Prostate gland (tissue), 2 donors: ENCODE results near the gene SYCE1. TPM values are rescaled to one million over a fixed set of nuclear protein-coding genes. Genes with fewer than 3 reads are reported as not detected.
"Not testable (repeated sequence)": the region's sequence is repeated elsewhere in the genome, so short reads cannot be mapped to it uniquely, and the experiment has no call there.

ENCODE experiments used
- DNase-seq: peaks from one replicate; pipeline ENCODE4 v3.0.0-alpha.2; 2019; ENCODE audit warnings: low spot score
- H3K27ac ChIP-seq, 2 donors: fragments of 200-600 bp; sonication (generic); 2 replicates each; pipeline ENCODE4 v1.5.1; 2017 to 2019
- H3K27me3 ChIP-seq: fragments of 200-600 bp; sonication (generic); replicated peaks from 2 replicates; pipeline ENCODE4 v1.5.1; 2019; ENCODE audit not compliant: insufficient read depth
- H3K36me3 ChIP-seq, 2 donors: fragments of 200-600 bp; sonication (generic); 1 replicate in 1 of 2; 2 replicates in 1 of 2; pipeline versions ENCODE4 v1.5.1 to v1.8.1; 2017 to 2019
- H3K4me1 ChIP-seq: fragments of 200-600 bp; sonication (generic); replicated peaks from 2 replicates; pipeline ENCODE4 v1.5.1; 2019
- H3K4me3 ChIP-seq, 2 donors: fragments of 200-600 bp; sonication (generic); 2 replicates each; pipeline ENCODE4 v1.5.1; 2017 to 2019
- H3K9me3 ChIP-seq: fragments of 200-600 bp; sonication (generic); 2 replicates; pipeline ENCODE4 v1.5.1; 2017
- CTCF ChIP-seq, 4 experiments: fragments of 200-600 bp in 2 of 4; fragments of 450-650 bp in 2 of 4; sonication (generic) in 2 of 4; IDR thresholded peaks; 1 replicate in 3 of 4; 2 replicates in 1 of 4; pipeline ENCODE4 v1.5.1; 2016 to 2019; ENCODE audit warnings: antibody characterized with exemption in 4 of 4, mild to moderate bottlenecking in 2 of 4, moderate library complexity in 2 of 4
- POLR2A ChIP-seq: fragments of 450-650 bp; IDR thresholded peaks from one replicate; pipeline ENCODE4 v1.6.1; 2016; ENCODE audit warnings: antibody characterized with exemption, mild to moderate bottlenecking
- POLR2AphosphoS5 ChIP-seq: sonication (generic); formaldehyde crosslinking; IDR thresholded peaks from one replicate; pipeline ENCODE4 v1.6.1; 2017; ENCODE audit warnings: antibody characterized with exemption
- WGBS: methylation state at CpG from one replicate; pipeline ENCODE4 v1.1.5; 2018; 5-methylcytosine and 5-hydroxymethylcytosine counted together
- intact Hi-C: fragments of 100-400 bp; cut with DNase I; formaldehyde crosslinking; loops from one replicate; pipeline ENCODE4 v1.14.2; 2022
- total RNA-seq, 2 donors: library from RNA; depleted of rRNA; stranded (reverse); fragments of >200 nt; gene quantifications; one replicate each; pipeline ENCODE4 v1.1.0, GENCODE V29; 2016

SYCE1 gene
- total RNA-seq, 2 donors from 2014 or later, result 1.7 to 12.3 TPM

- no peaks in the 10 kb centered on the region for H3K36me3 ChIP-seq
- no peak overlapping the region for H3K4me3 ChIP-seq
- DNase-seq, result no peak
- no peaks in the 10 kb centered on the region for H3K4me1 ChIP-seq
- intact Hi-C loops, result no loop called here
- no peaks in the 10 kb centered on the region for H3K9me3 ChIP-seq
- TF ChIP-seq POLR2AphosphoS5 (no peak), POLR2A (no peak), CTCF (IDR thresholded peaks at IDR 0.05) (no peak)
- peaks cover 4% of the 10 kb centered on the region for H3K27me3 ChIP-seq
- no peak overlapping the region for H3K27ac ChIP-seq
- WGBS, result 87% methylated on average over 11 of the region's 13 CpGs
These were observed 25.0 kb upstream of the SYCE1 start for GRCh38 chr10:133590226-133590969.

GRCh38 chr10:133577037-133577436 is 11.7 kb upstream of the SYCE1 start:
- 98% methylated on average over 10 of the region's 31 CpGs for WGBS
- H3K4me3 ChIP-seq, H3K27ac ChIP-seq, H3K36me3 ChIP-seq, DNase-seq, intact Hi-C loops, H3K27me3 ChIP-seq, H3K9me3 ChIP-seq, H3K4me1 ChIP-seq: not testable (repeated sequence)

- H3K4me1 ChIP-seq, H3K9me3 ChIP-seq, H3K36me3 ChIP-seq, DNase-seq, H3K4me3 ChIP-seq, H3K27ac ChIP-seq, H3K27me3 ChIP-seq, intact Hi-C loops: not testable (repeated sequence)
- 87% methylated on average over 1 of the region's 1 CpG for WGBS
These were observed 8.1 kb upstream of the SYCE1 start for GRCh38 chr10:133573460-133573859.

- H3K4me1 ChIP-seq, H3K9me3 ChIP-seq, intact Hi-C loops, H3K36me3 ChIP-seq, H3K27ac ChIP-seq, H3K4me3 ChIP-seq, H3K27me3 ChIP-seq, DNase-seq: not testable (repeated sequence)
- 87% methylated on average over 11 of the region's 11 CpGs for WGBS
These were observed 6.7 kb upstream of the SYCE1 start for GRCh38 chr10:133572055-133572454.

- H3K4me1 ChIP-seq, DNase-seq, intact Hi-C loops, H3K4me3 ChIP-seq, H3K36me3 ChIP-seq, H3K9me3 ChIP-seq, H3K27me3 ChIP-seq, H3K27ac ChIP-seq: not testable (repeated sequence)
- 34% methylated on average over 14 of the region's 21 CpGs for WGBS
These were observed 4.4 kb upstream of the SYCE1 start for GRCh38 chr10:133569801-133570200.

GRCh38 chr10:133568831-133569527 is 3.6 kb upstream of the SYCE1 start:
- H3K4me3 ChIP-seq, H3K27ac ChIP-seq, H3K9me3 ChIP-seq, H3K36me3 ChIP-seq, intact Hi-C loops, H3K27me3 ChIP-seq, H3K4me1 ChIP-seq, DNase-seq: not testable (repeated sequence)
- no CpG with 5 or more reads among the region's 80 CpGs for WGBS

- WGBS, result 91% methylated on average over 22 of the region's 22 CpGs
- Histone ChIP-seq H3K27ac (no peak overlapping the region), H3K27me3 (peaks cover 4% of the 10 kb centered on the region), H3K4me1 (no peaks in the 10 kb centered on the region), H3K9me3 (no peaks in the 10 kb centered on the region), H3K4me3 (no peak overlapping the region), H3K36me3 (no peaks in the 10 kb centered on the region)
- TF ChIP-seq POLR2AphosphoS5 (no peak), POLR2A (no peak), CTCF (IDR thresholded peaks at IDR 0.05) (no peak)
- intact Hi-C loops, result no loop called here
- DNase-seq, result no peak
These were observed 2.9 kb upstream of the SYCE1 start for GRCh38 chr10:133568287-133568614.
